Nephron (organoid): ENCODE data around the gene IGDCC3.

Source experiments
- H3K27ac Mint-ChIP-seq, 3 experiments: 2 replicates each; pipeline ENCODE4 v1.8.0; 2020; ENCODE audit warnings: mixed read lengths in 3 of 3, mild to moderate bottlenecking in 2 of 3, moderate library complexity in 1 of 3
- H3K27me3 Mint-ChIP-seq: 2 replicates; pipeline ENCODE4 v1.8.0; 2021; ENCODE audit warnings: low read depth, mild to moderate bottlenecking, moderate library complexity, mixed read lengths
- H3K36me3 Mint-ChIP-seq: 2 replicates; pipeline ENCODE4 v1.8.0; 2020; ENCODE audit warnings: low read depth, mixed read lengths
- H3K4me1 Mint-ChIP-seq: 2 replicates; pipeline ENCODE4 v1.8.0; 2020; ENCODE audit warnings: mixed read lengths
- H3K4me3 Mint-ChIP-seq, 3 experiments: 2 replicates each; pipeline ENCODE4 v1.8.0; 2020; ENCODE audit warnings: mild to moderate bottlenecking in 3 of 3, mixed read lengths in 3 of 3, moderate library complexity in 2 of 3
- H3K9me3 Mint-ChIP-seq: 2 replicates; pipeline ENCODE4 v1.8.0; 2020; ENCODE audit warnings: mixed read lengths
- TF ChIP-seq, protein P1 (sequence below), 3 experiments: fragments of 200-600 bp; sonication (generic); IDR thresholded peaks; one replicate each; pipeline ENCODE4 v1.5.0; 2021; ENCODE audit warnings: antibody characterized with exemption in 3 of 3; ENCODE audit not compliant: unreplicated experiment in 3 of 3

The IGDCC3 gene

DNA sequence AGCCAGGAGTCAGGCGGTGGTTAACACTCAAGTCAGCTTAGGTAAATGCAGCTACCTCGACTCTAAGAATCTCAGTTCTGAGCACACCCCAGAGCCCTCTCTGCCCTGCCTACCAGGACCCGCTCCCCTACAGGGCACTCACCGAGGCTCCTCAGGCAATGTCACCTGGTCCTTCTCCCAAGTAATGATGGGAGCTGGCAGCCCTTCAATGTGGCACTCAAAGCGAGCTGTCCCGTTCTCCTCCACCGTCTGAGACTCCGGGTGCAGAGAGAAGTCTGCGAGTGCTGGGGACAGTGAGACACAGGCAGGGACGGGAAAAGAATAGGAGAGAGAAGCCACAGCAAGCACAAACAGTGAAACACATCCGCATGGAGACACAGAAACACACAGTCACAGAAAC is 32.2 kb upstream of the IGDCC3 start:
- peaks cover 76% of the 10 kb centered on the region for H3K4me1 Mint-ChIP-seq
- H3K4me3 Mint-ChIP-seq = no peak overlapping the region
- no peaks in the 10 kb centered on the region for H3K9me3 Mint-ChIP-seq
- H3K27ac Mint-ChIP-seq = peak overlapping the region; percentile 26 to 57 (median 57)
- H3K27me3 Mint-ChIP-seq = peaks cover 4% of the 10 kb centered on the region
- TF ChIP-seq, protein P1, sequence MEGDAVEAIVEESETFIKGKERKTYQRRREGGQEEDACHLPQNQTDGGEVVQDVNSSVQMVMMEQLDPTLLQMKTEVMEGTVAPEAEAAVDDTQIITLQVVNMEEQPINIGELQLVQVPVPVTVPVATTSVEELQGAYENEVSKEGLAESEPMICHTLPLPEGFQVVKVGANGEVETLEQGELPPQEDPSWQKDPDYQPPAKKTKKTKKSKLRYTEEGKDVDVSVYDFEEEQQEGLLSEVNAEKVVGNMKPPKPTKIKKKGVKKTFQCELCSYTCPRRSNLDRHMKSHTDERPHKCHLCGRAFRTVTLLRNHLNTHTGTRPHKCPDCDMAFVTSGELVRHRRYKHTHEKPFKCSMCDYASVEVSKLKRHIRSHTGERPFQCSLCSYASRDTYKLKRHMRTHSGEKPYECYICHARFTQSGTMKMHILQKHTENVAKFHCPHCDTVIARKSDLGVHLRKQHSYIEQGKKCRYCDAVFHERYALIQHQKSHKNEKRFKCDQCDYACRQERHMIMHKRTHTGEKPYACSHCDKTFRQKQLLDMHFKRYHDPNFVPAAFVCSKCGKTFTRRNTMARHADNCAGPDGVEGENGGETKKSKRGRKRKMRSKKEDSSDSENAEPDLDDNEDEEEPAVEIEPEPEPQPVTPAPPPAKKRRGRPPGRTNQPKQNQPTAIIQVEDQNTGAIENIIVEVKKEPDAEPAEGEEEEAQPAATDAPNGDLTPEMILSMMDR (IDR thresholded peaks at IDR 0.05; ENCODE audit: unreplicated experiment in 3 of 3) = no peak
- H3K36me3 Mint-ChIP-seq = peaks cover 14% of the 10 kb centered on the region

DNA sequence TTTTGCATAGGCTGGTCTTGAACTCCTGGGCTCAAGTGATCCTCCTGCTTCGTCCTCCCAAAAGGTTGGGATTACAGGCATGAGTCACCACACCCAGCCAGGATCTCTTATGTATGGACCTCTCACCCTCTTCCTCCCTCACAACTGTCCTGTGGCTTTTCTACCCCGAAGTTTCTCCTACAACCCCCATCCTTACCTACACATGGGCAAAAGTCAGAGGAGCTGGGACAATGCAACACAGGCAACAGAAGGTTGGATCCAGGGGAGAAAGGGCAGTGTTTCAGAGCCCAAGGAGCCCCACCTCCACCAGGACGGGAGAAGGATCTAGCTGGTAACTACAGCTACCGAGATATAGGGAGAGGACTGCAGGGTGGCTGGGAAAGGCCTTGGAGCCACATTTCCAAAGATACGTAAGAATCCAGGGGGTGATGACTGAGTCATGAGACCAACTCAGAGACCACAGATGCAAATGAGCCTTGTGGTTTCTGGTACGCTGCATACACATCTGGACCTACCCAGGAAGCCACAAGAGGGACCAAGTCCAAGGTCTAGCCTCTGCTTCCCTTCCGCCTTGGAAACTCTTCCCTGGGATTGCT is 31.3 kb upstream of the IGDCC3 start:
- peaks cover 14% of the 10 kb centered on the region for H3K36me3 Mint-ChIP-seq
- no peaks in the 10 kb centered on the region for H3K27me3 Mint-ChIP-seq
- H3K27ac Mint-ChIP-seq = peak overlapping the region; percentile 33 to 61 (median 38)
- H3K4me3 Mint-ChIP-seq = no peak overlapping the region
- TF ChIP-seq, protein P1 (IDR thresholded peaks at IDR 0.05; ENCODE audit: unreplicated experiment in 3 of 3) = no peak
- H3K4me1 Mint-ChIP-seq = peaks cover 76% of the 10 kb centered on the region
- no peaks in the 10 kb centered on the region for H3K9me3 Mint-ChIP-seq

DNA sequence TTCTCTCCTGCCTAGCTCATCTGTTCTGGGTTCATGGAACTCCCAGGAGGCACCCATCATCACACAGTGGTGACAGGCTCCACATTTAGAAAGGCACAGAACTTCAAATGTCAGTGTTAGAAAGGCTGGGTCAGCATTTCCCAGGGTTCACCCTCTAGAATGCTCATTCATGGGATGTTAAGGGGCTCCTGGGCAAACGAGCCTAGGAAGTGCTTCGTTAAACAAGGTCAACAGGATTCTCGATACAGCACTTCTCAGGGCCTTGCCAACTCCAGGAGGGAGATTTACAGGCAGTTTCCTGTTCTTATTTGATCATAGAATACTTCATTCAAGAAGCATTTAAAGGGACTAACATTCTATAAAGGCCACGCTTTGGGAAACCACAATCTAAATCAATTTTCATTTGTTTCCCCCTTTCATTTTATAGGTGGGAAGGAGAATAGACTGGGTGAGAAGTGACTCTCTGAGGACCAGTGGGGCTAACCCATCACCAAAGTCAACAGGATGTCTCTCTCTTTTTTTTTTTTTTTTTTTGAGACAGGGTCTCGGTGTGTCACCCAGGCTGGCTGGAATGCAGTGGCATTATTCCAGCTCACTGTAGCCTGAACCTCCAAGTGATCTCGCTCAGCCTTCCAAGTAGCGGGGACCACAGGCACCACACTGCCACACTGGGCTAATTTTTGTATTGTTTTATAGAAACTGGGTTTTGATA is 30.7 kb upstream of the IGDCC3 start:
- Mint-ChIP-seq H3K27ac (peak overlapping the region; percentile 53 to 61 (median 54)), H3K9me3 (no peaks in the 10 kb centered on the region), H3K4me3 (no peak overlapping the region), H3K4me1 (peaks cover 76% of the 10 kb centered on the region), H3K27me3 (no peaks in the 10 kb centered on the region), H3K36me3 (peaks cover 14% of the 10 kb centered on the region)
- TF ChIP-seq, protein P1 (IDR thresholded peaks at IDR 0.05; ENCODE audit: unreplicated experiment in 3 of 3) = no peak

DNA sequence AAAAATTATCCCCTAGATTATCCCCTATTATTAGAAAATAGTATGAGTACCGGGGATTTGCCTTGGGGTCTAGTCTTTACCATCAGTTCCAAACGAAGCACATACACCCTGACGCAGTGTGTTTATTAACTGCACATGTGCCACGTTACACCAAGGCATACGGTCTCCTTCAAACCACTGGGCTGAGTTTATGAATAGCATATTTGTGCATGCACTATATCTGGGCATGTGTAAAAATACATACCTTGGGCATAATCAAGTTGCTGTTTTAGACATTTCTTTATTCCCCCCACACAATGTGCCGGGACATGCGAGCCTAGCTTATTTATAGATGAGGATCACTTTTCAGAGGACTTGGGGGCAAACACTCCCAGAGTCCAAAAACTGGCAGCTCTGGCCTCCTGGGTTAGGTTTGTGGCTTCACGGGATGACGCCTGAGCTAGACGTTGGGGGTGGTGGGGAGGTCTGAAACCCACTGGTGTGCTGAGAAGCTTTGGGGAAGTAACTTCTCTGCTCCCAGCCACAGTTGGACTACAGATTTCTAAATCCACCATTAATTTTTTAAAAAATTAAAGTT is 28.7 kb upstream of the IGDCC3 start:
- Mint-ChIP-seq H3K9me3 (no peaks in the 10 kb centered on the region), H3K27ac (peak overlapping the region; percentile 58 to 85 (median 78)), H3K27me3 (no peaks in the 10 kb centered on the region), H3K36me3 (peaks cover 14% of the 10 kb centered on the region), H3K4me1 (peaks cover 74% of the 10 kb centered on the region), H3K4me3 (no peak overlapping the region)
- TF ChIP-seq, protein P1 (IDR thresholded peaks at IDR 0.05; ENCODE audit: unreplicated experiment in 3 of 3) = no peak

DNA sequence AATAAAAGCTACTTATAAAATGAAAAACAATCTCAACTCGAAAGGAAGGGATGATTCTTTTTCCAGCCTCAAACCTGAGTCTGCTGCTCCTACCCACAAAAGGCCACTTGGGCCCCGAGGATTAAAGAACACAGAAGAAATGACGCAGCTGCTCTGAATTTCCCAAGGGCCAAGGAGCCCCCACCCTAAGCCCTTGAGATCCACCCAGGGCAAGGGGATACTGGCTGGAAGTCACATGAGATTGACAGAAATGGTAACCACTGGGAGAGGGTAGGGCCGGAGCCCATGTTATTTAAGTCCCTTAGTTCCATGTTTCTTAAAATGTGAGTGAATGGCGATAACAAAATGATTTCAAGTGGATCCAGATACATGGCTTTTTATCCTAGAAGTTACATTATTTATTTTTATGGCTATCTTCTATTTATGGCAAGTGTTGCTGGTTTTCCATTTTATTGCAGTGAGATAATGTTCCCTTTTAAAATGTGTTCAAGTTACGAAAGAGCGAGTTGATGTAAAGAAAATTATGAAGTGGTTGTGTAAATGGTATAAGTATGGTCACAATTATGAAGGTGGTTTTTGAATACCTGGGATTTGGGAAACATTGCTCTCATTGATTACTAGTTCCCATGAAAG is 28.1 kb upstream of the IGDCC3 start:
- no peaks in the 10 kb centered on the region for H3K27me3 Mint-ChIP-seq

More for the DNA sequence above, 28.1 kb upstream of the IGDCC3 start:
- H3K4me3 Mint-ChIP-seq = peak overlapping the region in 2 of 3 experiments; percentile 17 to 54
- TF ChIP-seq, protein P1 (IDR thresholded peaks at IDR 0.05; ENCODE audit: unreplicated experiment in 3 of 3) = no peak
- peaks cover 14% of the 10 kb centered on the region for H3K36me3 Mint-ChIP-seq
- no peaks in the 10 kb centered on the region for H3K9me3 Mint-ChIP-seq
- peak overlapping the region; percentile 58 to 85 (median 78) for H3K27ac Mint-ChIP-seq
- peaks cover 76% of the 10 kb centered on the region for H3K4me1 Mint-ChIP-seq
